T-cell (primary cell): ENCODE results near the gene TMEM82. TPM values are rescaled to one million over a fixed set of nuclear protein-coding genes. Genes with fewer than 3 reads are reported as not detected.

Experiments
- ATAC-seq, 4 experiments: fragments of 200-7000 bp in 3 of 4; fragments of 150-1000 bp in 1 of 4; cut with Tn5 transposase; replicated peaks in 1 of 4; 1 replicate in 3 of 4; 2 replicates in 1 of 4; pipeline ENCODE4 v1.10.0; 2021; ENCODE audit warnings: moderate library complexity in 3 of 4, mild to moderate bottlenecking in 2 of 4, moderate number of reproducible peaks in 1 of 4
- CTCF ChIA-PET, 2 donors: fragments of 300-600 bp; sonication (Branson Sonifier 250); formaldehyde crosslinking; loops; one replicate each; lab custom pipeline; 2022; ENCODE audit warnings: antibody characterized with exemption in 2 of 2; lab: Charles Lee
- POLR2A ChIA-PET, 2 donors: fragments of 300-600 bp; sonication (Branson Sonifier 250); formaldehyde crosslinking; loops; one replicate each; lab custom pipeline; 2022; ENCODE audit warnings: antibody characterized with exemption in 2 of 2; lab: Charles Lee
- DNase-seq, 35 experiments: peaks; one replicate each; pipeline versions ENCODE4 v3.0.0 to v3.0.0-alpha.2; 2013 to 2023
- H3K27ac ChIP-seq: one replicate; pipeline ENCODE4 v1.5.1; 2013; ENCODE audit warnings: low read length
- H3K27me3 ChIP-seq, 2 experiments: replicated peaks in 1 of 2; 1 replicate in 1 of 2; 2 replicates in 1 of 2; pipeline versions ENCODE4 v1.6.1 to v1.7.0; 2013; ENCODE audit warnings: low read length in 1 of 2, mixed read lengths in 1 of 2; ENCODE audit not compliant: control insufficient read depth in 2 of 2, insufficient read depth in 2 of 2; ENCODE audit errors: extremely low read depth in 1 of 2
- H3K36me3 ChIP-seq, 2 donors: 1 replicate in 1 of 2; 2 replicates in 1 of 2; pipeline versions ENCODE4 v1.6.1 to v1.7.0; 2013; ENCODE audit warnings: low read length in 1 of 2; ENCODE audit not compliant: control insufficient read depth in 2 of 2, insufficient read depth in 1 of 2; ENCODE audit errors: extremely low read depth in 1 of 2
- H3K4me1 ChIP-seq, 2 experiments: 1 replicate in 1 of 2; 2 replicates in 1 of 2; pipeline versions ENCODE4 v1.6.1 to v1.7.0; 2013; ENCODE audit warnings: low read length in 2 of 2, mixed read lengths in 1 of 2; ENCODE audit not compliant: insufficient read depth in 2 of 2, control insufficient read depth in 1 of 2; ENCODE audit errors: extremely low read depth in 1 of 2
- H3K4me3 ChIP-seq, 2 donors: 1 replicate in 1 of 2; 2 replicates in 1 of 2; pipeline versions ENCODE4 v1.5.1 to v1.7.0; 2013; ENCODE audit warnings: mild to moderate bottlenecking in 2 of 2, low read length in 1 of 2, moderate library complexity in 1 of 2; ENCODE audit not compliant: control insufficient read depth in 1 of 2; ENCODE audit errors: extremely low read depth in 1 of 2
- H3K9me3 ChIP-seq: 2 replicates; pipeline ENCODE4 v1.7.0; 2013
- H3K27ac Mint-ChIP-seq, 2 donors: one replicate each; pipeline ENCODE4 v1.8.0; 2020 to 2021; ENCODE audit warnings: mild to moderate bottlenecking in 2 of 2, mixed read lengths in 2 of 2
- H3K27me3 Mint-ChIP-seq, 2 donors: one replicate each; pipeline ENCODE4 v1.8.0; 2021 to 2022; ENCODE audit warnings: mixed read lengths in 2 of 2
- H3K36me3 Mint-ChIP-seq: one replicate; pipeline ENCODE4 v1.8.0; 2021; ENCODE audit warnings: mixed read lengths
- H3K4me1 Mint-ChIP-seq, 3 donors: one replicate each; pipeline ENCODE4 v1.8.0; 2020 to 2022; ENCODE audit warnings: mixed read lengths in 3 of 3, mild to moderate bottlenecking in 1 of 3
- H3K4me3 Mint-ChIP-seq, 3 donors: one replicate each; pipeline ENCODE4 v1.8.0; 2020 to 2022; ENCODE audit warnings: mild to moderate bottlenecking in 3 of 3, mixed read lengths in 3 of 3, moderate library complexity in 3 of 3
- H3K9me3 Mint-ChIP-seq, 3 donors: one replicate each; pipeline ENCODE4 v1.8.0; 2020 to 2022; ENCODE audit warnings: mixed read lengths in 3 of 3
- WGBS: methylation state at CpG from one replicate; pipeline ENCODE4 v1.1.5; 2013; ENCODE audit warnings: missing lambda C conversion rate; ENCODE audit not compliant: insufficient coverage; 5-methylcytosine and 5-hydroxymethylcytosine counted together
- total RNA-seq, 35 experiments: library from RNA in 6 of 35; stranded (reverse) in 6 of 35; fragments of 120-200 nt in 1 of 35; gene quantifications; one replicate each; pipeline versions ENCODE4 v1.2.1 to v1.2.4 and lab custom pipeline; 2013 to 2026

TMEM82 gene
- total RNA-seq, 5 donors from 2014 or later (not counting 1 experiment from before 2014, with no cell fraction given), result not detected

- no peak overlapping the region for H3K4me3 ChIP-seq
- H3K36me3 Mint-ChIP-seq, result peaks cover 8% of the 10 kb centered on the region
- H3K27ac Mint-ChIP-seq, result no peak overlapping the region
- no peak overlapping the region for H3K27ac ChIP-seq
- no peaks in the 10 kb centered on the region for H3K27me3 Mint-ChIP-seq
- no peak overlapping the region for H3K4me3 Mint-ChIP-seq
- DNase-seq (no peak), ATAC-seq (no peak)
- 92% methylated on average over 18 of the region's 20 CpGs for WGBS
- POLR2A ChIA-PET, result no interaction called here
- peaks cover 0 to 6% of the 10 kb centered on the region in 2 experiments for H3K27me3 ChIP-seq
- no peaks in the 10 kb centered on the region for H3K9me3 ChIP-seq
- peaks cover 5 to 7% (median 6%) of the 10 kb centered on the region in 3 donors for H3K4me1 Mint-ChIP-seq
- no peaks in the 10 kb centered on the region for H3K9me3 Mint-ChIP-seq
- peaks cover 3 to 10% of the 10 kb centered on the region in 2 donors for H3K36me3 ChIP-seq
- H3K4me1 ChIP-seq, result peaks cover 0 to 6% of the 10 kb centered on the region in 2 experiments
- CTCF ChIA-PET, result interaction anchor here (0.5 to 0.7 kb wide), 3 partner anchors 53 to 976 kb away, joined by 3 read pairs; no protein-coding TSS in a partner anchor
Measured at GRCh38 chr1:15737324-15738319, 4.7 kb upstream of the TMEM82 start.

- Histone ChIP-seq H3K27me3 (peaks cover 0 to 7% of the 10 kb centered on the region in 2 experiments), H3K9me3 (no peaks in the 10 kb centered on the region), H3K27ac (no peak overlapping the region), H3K4me3 (no peak overlapping the region), H3K36me3 (peaks cover 0 to 2% of the 10 kb centered on the region in 2 donors), H3K4me1 (peaks cover 0 to 6% of the 10 kb centered on the region in 2 experiments)
- no peak for ATAC-seq
- Mint-ChIP-seq H3K4me3 (no peak overlapping the region), H3K9me3 (no peaks in the 10 kb centered on the region), H3K4me1 (peaks cover 5 to 7% (median 6%) of the 10 kb centered on the region in 3 donors), H3K36me3 (peaks cover under 1% of the 10 kb centered on the region), H3K27ac (peak overlapping the region in 1 of 2 donors; percentile 61), H3K27me3 (no peaks in the 10 kb centered on the region)
- no peak for DNase-seq
- CTCF ChIA-PET, result interaction anchor here in 1 of 2 donors (0.5 to 0.6 kb wide), 2 partner anchors 24 to 588 kb away, joined by 3 read pairs; no protein-coding TSS in a partner anchor
- POLR2A ChIA-PET, result no interaction called here
- WGBS, result 90% methylated on average over 3 of the region's 15 CpGs
Measured at GRCh38 chr1:15738416-15739113, 3.7 kb upstream of the TMEM82 start.

DNA sequence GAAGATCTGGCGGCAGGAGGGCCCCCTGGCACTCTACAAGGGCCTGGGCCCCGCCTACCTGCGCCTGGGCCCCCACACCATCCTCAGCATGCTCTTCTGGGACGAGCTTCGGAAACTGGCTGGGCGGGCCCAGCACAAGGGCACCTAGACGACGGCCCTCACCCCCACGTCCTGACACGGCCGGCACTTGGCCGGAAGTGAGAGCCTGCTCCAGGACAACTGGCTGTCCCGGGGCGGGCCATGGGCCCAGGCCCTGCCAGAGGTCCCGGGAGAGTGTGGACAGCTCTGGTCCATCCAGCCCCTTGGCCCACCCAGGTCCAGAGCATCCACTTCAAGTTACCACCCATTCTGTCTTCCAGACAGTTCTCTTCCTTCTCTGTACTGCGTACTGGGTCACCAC lies 3.0 kb upstream of the TMEM82 start:
- H3K36me3 ChIP-seq, result peaks cover 0 to 2% of the 10 kb centered on the region in 2 donors
- POLR2A ChIA-PET, result no interaction called here
- CTCF ChIA-PET, result no interaction called here
- H3K9me3 ChIP-seq, result no peaks in the 10 kb centered on the region
- WGBS, result 93% methylated on average over 13 of the region's 16 CpGs
- H3K4me1 ChIP-seq, result peaks cover 0 to 6% of the 10 kb centered on the region in 2 experiments
- H3K4me1 Mint-ChIP-seq, result peaks cover 5 to 7% (median 6%) of the 10 kb centered on the region in 3 donors
- H3K4me3 Mint-ChIP-seq, result no peak overlapping the region
- H3K4me3 ChIP-seq, result no peak overlapping the region
- ATAC-seq (no peak), DNase-seq (no peak)
- H3K36me3 Mint-ChIP-seq, result no peaks in the 10 kb centered on the region
- no peaks in the 10 kb centered on the region for H3K27me3 Mint-ChIP-seq
- peak overlapping the region in 1 of 2 donors; percentile 66 for H3K27ac Mint-ChIP-seq
- peaks cover 0 to 7% of the 10 kb centered on the region in 2 experiments for H3K27me3 ChIP-seq
- no peak overlapping the region for H3K27ac ChIP-seq
- no peaks in the 10 kb centered on the region for H3K9me3 Mint-ChIP-seq

DNA sequence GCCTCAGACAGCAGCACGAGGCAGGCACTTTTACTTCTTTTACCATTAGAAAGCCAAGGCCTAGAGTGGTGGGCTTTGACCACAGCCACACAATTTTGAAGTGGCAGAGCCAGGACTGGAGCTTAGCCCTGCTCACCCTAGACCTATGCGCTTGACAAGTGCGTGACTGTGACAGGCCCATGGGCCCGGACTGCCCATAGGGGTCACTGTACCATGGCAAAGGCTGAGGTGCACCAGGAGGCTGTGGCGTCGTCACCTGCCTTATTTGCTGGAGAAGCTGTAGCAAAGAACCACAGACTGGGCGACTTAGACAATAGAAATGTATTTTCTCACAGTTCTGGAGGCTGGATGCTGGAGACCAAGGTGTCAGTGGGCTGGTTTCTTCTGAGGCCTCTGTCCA lies 2.6 kb upstream of the TMEM82 start:
- ChIA-PET POLR2A (interaction anchor here in 1 of 2 donors (0.6 kb wide), 1 partner anchor 175 kb away, joined by 4 read pairs; no protein-coding TSS in a partner anchor), CTCF (no interaction called here)
- 91% methylated on average over 6 of the region's 7 CpGs for WGBS
- Mint-ChIP-seq H3K4me1 (peaks cover 5 to 7% (median 6%) of the 10 kb centered on the region in 3 donors), H3K9me3 (no peaks in the 10 kb centered on the region), H3K4me3 (no peak overlapping the region), H3K36me3 (no peaks in the 10 kb centered on the region), H3K27me3 (no peaks in the 10 kb centered on the region), H3K27ac (peak overlapping the region in 1 of 2 donors; percentile 66)
- Histone ChIP-seq H3K9me3 (no peaks in the 10 kb centered on the region), H3K4me3 (no peak overlapping the region), H3K27me3 (peaks cover 0 to 9% of the 10 kb centered on the region in 2 experiments), H3K36me3 (no peaks in the 10 kb centered on the region), H3K27ac (no peak overlapping the region), H3K4me1 (peaks cover 0 to 6% of the 10 kb centered on the region in 2 experiments)
- ATAC-seq, result no peak
- DNase-seq, result no peak

DNA sequence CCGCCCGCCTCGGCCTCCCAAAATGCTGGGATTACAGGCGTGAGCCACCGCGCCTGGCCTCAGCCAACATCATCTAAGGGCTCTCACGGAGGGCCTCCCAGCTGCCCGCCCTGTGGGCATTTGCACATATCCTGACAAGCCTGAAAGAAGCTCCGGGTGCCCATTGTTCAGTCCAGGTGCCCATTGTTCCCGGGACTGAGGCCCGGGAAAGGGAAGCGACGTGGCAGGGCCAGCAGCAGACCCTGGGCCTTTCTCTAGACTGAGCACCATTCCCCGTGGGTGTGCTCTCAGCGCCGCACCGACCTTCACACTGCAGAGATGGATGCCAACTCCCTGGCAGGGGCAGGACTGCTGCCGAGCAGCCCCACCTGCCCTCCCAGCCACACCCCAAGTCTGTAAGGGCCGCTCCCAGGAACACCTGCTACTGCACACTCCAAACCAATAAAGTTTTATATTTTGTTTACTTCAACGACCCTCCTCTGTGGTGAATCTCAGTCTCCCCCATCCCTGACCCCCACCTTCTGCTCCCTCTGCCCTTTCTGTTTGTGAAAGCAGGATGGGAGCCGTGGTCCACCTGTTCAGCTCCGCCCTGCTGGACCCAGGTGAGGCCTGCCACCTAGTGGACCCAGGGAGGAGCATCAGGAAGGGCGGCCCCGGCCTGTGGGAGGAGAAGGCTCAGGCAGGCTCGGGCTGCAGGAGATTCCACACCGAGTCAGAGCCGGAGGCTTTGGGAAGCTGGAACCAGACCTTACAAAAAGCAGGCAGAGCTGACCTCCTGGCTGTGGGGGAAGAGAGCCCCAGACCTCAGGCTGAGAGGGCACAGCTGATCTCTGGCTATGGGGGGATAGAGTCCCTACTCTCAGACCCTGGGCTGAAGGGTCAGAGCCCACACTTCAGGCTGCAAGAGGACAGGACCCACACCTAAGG lies 1.1 kb upstream of the TMEM82 start:
- Mint-ChIP-seq H3K27me3 (no peaks in the 10 kb centered on the region), H3K9me3 (no peaks in the 10 kb centered on the region), H3K27ac (peak overlapping the region in 1 of 2 donors; percentile 23), H3K4me3 (no peak overlapping the region), H3K36me3 (no peaks in the 10 kb centered on the region), H3K4me1 (peaks cover 5 to 7% (median 6%) of the 10 kb centered on the region in 3 donors)
- Histone ChIP-seq H3K4me1 (peaks cover 0 to 6% of the 10 kb centered on the region in 2 experiments), H3K27ac (no peak overlapping the region), H3K27me3 (peaks cover 0 to 11% of the 10 kb centered on the region in 2 experiments), H3K4me3 (no peak overlapping the region), H3K36me3 (no peaks in the 10 kb centered on the region), H3K9me3 (no peaks in the 10 kb centered on the region)
- DNase-seq (peak in 34 of 35 experiments; percentile 21 to 71 (median 51)), ATAC-seq (peak; percentile 82 to 85 (median 83))
- WGBS, result 66% methylated on average over 21 of the region's 27 CpGs
- ChIA-PET CTCF (no interaction called here), POLR2A (no interaction called here)
